Measurements from ENCODE around the gene HLF.

DNA sequence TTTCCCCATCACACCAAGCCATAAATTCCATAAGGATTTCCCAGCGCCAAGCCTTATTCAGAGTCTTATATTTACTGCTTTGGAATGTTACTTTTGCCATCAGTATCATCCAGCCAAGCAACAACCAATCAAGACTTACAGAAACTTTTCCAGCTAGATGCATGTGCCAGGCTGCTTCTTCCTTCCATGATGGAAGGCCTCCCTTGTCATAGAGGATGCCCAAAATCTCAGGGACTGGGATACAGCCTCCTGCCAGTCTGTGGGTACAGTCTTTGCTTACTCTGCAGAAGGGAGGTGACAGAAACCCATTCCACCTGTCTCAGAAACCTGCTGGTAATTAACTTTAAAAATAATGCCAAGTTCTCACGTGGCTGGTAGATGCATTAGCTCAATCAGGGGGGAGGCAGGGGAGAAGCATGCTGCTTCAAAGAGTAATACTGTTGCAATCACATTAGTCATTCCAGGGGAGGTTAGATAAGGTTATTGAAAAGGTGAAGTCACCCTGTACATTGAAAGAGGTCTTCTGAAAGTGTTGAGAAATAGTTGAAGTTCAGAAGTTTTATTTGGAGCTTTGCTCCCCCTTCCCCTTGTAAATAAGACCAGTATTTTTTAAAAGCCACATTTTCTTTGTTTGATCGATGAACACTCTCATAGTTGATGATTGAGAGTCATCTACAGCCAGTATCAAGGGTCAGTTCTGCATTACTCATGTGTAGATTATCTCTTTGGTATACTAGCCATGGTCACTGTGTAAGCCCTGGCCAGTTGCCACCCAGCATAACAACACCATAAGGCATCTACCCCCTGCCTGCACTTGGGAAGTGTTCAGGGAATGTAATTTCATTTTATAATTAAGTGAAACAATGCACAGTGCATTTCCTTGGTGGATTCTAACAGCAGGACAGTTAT is 22.2 kb downstream of the HLF start:
- TF ChIP-seq, protein P1, sequence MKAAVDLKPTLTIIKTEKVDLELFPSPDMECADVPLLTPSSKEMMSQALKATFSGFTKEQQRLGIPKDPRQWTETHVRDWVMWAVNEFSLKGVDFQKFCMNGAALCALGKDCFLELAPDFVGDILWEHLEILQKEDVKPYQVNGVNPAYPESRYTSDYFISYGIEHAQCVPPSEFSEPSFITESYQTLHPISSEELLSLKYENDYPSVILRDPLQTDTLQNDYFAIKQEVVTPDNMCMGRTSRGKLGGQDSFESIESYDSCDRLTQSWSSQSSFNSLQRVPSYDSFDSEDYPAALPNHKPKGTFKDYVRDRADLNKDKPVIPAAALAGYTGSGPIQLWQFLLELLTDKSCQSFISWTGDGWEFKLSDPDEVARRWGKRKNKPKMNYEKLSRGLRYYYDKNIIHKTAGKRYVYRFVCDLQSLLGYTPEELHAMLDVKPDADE (IDR thresholded peaks at IDR 0.05), result no peak
- TF ChIP-seq, protein P2, sequence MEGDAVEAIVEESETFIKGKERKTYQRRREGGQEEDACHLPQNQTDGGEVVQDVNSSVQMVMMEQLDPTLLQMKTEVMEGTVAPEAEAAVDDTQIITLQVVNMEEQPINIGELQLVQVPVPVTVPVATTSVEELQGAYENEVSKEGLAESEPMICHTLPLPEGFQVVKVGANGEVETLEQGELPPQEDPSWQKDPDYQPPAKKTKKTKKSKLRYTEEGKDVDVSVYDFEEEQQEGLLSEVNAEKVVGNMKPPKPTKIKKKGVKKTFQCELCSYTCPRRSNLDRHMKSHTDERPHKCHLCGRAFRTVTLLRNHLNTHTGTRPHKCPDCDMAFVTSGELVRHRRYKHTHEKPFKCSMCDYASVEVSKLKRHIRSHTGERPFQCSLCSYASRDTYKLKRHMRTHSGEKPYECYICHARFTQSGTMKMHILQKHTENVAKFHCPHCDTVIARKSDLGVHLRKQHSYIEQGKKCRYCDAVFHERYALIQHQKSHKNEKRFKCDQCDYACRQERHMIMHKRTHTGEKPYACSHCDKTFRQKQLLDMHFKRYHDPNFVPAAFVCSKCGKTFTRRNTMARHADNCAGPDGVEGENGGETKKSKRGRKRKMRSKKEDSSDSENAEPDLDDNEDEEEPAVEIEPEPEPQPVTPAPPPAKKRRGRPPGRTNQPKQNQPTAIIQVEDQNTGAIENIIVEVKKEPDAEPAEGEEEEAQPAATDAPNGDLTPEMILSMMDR (conservative IDR thresholded peaks at IDR 0.05; ENCODE audit: low read depth in 2 of 2), result no peak
- TF ChIP-seq POLR2AphosphoS5 (IDR thresholded peaks at IDR 0.05; ENCODE audit: low read depth) (no peak), EZH2 (IDR thresholded peaks at IDR 0.05; ENCODE audit: low read depth, unreplicated experiment) (no peak), EZH2phosphoT487 (IDR thresholded peaks at IDR 0.05; ENCODE audit: unreplicated experiment) (no peak), JUNB (IDR thresholded peaks at IDR 0.05; ENCODE audit: unreplicated experiment) (no peak), CREB1 (CRISPR knock-in tag; IDR thresholded peaks at IDR 0.05; ENCODE audit: low read depth) (no peak), ZNF331 (CRISPR knock-in tag; IDR thresholded peaks at IDR 0.05; ENCODE audit: low read depth) (no peak), ZNF114 (CRISPR knock-in tag; IDR thresholded peaks at IDR 0.05) (no peak)
- TF ChIP-seq, protein P3, sequence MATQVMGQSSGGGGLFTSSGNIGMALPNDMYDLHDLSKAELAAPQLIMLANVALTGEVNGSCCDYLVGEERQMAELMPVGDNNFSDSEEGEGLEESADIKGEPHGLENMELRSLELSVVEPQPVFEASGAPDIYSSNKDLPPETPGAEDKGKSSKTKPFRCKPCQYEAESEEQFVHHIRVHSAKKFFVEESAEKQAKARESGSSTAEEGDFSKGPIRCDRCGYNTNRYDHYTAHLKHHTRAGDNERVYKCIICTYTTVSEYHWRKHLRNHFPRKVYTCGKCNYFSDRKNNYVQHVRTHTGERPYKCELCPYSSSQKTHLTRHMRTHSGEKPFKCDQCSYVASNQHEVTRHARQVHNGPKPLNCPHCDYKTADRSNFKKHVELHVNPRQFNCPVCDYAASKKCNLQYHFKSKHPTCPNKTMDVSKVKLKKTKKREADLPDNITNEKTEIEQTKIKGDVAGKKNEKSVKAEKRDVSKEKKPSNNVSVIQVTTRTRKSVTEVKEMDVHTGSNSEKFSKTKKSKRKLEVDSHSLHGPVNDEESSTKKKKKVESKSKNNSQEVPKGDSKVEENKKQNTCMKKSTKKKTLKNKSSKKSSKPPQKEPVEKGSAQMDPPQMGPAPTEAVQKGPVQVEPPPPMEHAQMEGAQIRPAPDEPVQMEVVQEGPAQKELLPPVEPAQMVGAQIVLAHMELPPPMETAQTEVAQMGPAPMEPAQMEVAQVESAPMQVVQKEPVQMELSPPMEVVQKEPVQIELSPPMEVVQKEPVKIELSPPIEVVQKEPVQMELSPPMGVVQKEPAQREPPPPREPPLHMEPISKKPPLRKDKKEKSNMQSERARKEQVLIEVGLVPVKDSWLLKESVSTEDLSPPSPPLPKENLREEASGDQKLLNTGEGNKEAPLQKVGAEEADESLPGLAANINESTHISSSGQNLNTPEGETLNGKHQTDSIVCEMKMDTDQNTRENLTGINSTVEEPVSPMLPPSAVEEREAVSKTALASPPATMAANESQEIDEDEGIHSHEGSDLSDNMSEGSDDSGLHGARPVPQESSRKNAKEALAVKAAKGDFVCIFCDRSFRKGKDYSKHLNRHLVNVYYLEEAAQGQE (IDR thresholded peaks at IDR 0.05; ENCODE audit: unreplicated experiment), result no peak

All from GM23338 (cell line).